ENCODE measurements around the gene MMP20.

GRCh38 chr11:102614485-102614884, 10.6 kb downstream of the MMP20 start:
- TF ChIP-seq CTCF (IDR thresholded peaks at IDR 0.05) (no peak), POLR2A (IDR thresholded peaks at IDR 0.05) (no peak)

All from heart left ventricle (tissue), 13 donors.